IMR-90 (cell line): ENCODE data around the gene TTC7B. TPM values are rescaled to one million over a fixed set of nuclear protein-coding genes. Genes with fewer than 3 reads are reported as not detected.

ENCODE experiments used
- ATAC-seq: fragments of 200-7000 bp; cut with Tn5 transposase; 2 replicates; pipeline ENCODE4 v1.9.1; 2020; ENCODE audit warnings: low read depth, mild to moderate bottlenecking, moderate library complexity
- BruUV-seq: library from RNA; stranded (reverse); fragments of 400-500 nt; replicated peaks from 2 replicates; lab custom pipeline; 2021; lab: Mats Ljungman, UMichigan
- CTCF ChIA-PET: fragments of 300-600 bp; formaldehyde crosslinking; extraction: SDS; loops from one replicate; lab custom pipeline; 2021; ENCODE audit warnings: antibody characterized with exemption; lab: Yijun Ruan, JAX
- POLR2A ChIA-PET: fragments of 300-600 bp; sonication (Branson Sonifier 250); formaldehyde crosslinking; loops from one replicate; lab custom pipeline; 2022; ENCODE audit warnings: antibody characterized with exemption; ENCODE audit not compliant: unreplicated experiment; lab: Charles Lee
- DNase-seq: peaks from one replicate; pipeline ENCODE4 v3.0.0; 2013
- H2AFZ ChIP-seq: replicated peaks from 2 replicates; pipeline ENCODE3; 2013; ENCODE audit warnings: low read length, mild to moderate bottlenecking; ENCODE audit not compliant: poor library complexity
- H2AK5ac ChIP-seq: 2 replicates; pipeline ENCODE4 v1.6.1; 2013; ENCODE audit warnings: low read depth, low read length, inconsistent platforms
- H2AK9ac ChIP-seq: replicated peaks from 2 replicates; pipeline ENCODE3; 2013; ENCODE audit warnings: mild to moderate bottlenecking, low read depth, low read length, moderate library complexity; ENCODE audit not compliant: poor library complexity
- H2BK120ac ChIP-seq: 2 replicates; pipeline ENCODE4 v1.6.1; 2013; ENCODE audit warnings: low read depth, low read length, inconsistent platforms
- H2BK15ac ChIP-seq: 3 replicates; pipeline ENCODE4 v1.6.1; 2013; ENCODE audit warnings: low read depth, low read length, inconsistent platforms
- H2BK20ac ChIP-seq: 2 replicates; pipeline ENCODE4 v1.6.1; 2013; ENCODE audit warnings: low read depth, mild to moderate bottlenecking, inconsistent platforms, low read length, moderate library complexity
- H2BK5ac ChIP-seq: 2 replicates; pipeline ENCODE4 v1.6.1; 2013; ENCODE audit warnings: mild to moderate bottlenecking, low read depth, low read length, inconsistent platforms; ENCODE audit not compliant: poor library complexity, severe bottlenecking
- H3K14ac ChIP-seq: replicated peaks from 2 replicates; pipeline ENCODE4 v1.6.1; 2013; ENCODE audit warnings: low read depth, low read length, inconsistent platforms
- H3K18ac ChIP-seq: 2 replicates; pipeline ENCODE4 v1.6.1; 2013; ENCODE audit warnings: low read depth, low read length, control low read depth
- H3K23ac ChIP-seq: 2 replicates; pipeline ENCODE4 v1.6.1; 2013; ENCODE audit warnings: low read depth, low read length, inconsistent platforms
- H3K27ac ChIP-seq: 2 replicates; pipeline ENCODE4 v1.5.1; 2013; ENCODE audit warnings: mild to moderate bottlenecking, control low read depth, low read length; ENCODE audit not compliant: insufficient read depth
- H3K27me3 ChIP-seq: 2 replicates; pipeline ENCODE4 v1.6.1; 2013; ENCODE audit warnings: low read length; ENCODE audit not compliant: control insufficient read depth, insufficient read depth
- H3K36me3 ChIP-seq: 2 replicates; pipeline ENCODE4 v1.6.1; 2013; ENCODE audit warnings: low read length, mixed read lengths; ENCODE audit not compliant: control insufficient read depth, insufficient read depth
- H3K4ac ChIP-seq: 2 replicates; pipeline ENCODE4 v1.6.1; 2013; ENCODE audit warnings: low read depth, low read length, inconsistent platforms
- H3K4me1 ChIP-seq: 2 replicates; pipeline ENCODE4 v1.6.1; 2013; ENCODE audit warnings: low read length, mixed read lengths; ENCODE audit not compliant: control insufficient read depth, insufficient read depth
- H3K4me2 ChIP-seq: 2 replicates; pipeline ENCODE4 v1.6.1; 2013; ENCODE audit warnings: low read depth, mild to moderate bottlenecking, control low read depth, low read length, moderate library complexity
- H3K4me3 ChIP-seq: 2 replicates; pipeline ENCODE4 v1.5.1; 2013; ENCODE audit warnings: low read depth, mild to moderate bottlenecking, control low read depth, low read length, moderate library complexity; ENCODE audit not compliant: insufficient read depth
- H3K56ac ChIP-seq: 2 replicates; pipeline ENCODE4 v1.6.1; 2013; ENCODE audit warnings: low read length, inconsistent platforms; ENCODE audit not compliant: insufficient read depth; ENCODE audit errors: extremely low read depth
- H3K79me1 ChIP-seq, 2 experiments: 2 replicates each; pipeline ENCODE4 v1.6.1; 2013; ENCODE audit warnings: low read length in 2 of 2, inconsistent platforms in 1 of 2, low read depth in 1 of 2
- H3K9ac ChIP-seq: 2 replicates; pipeline ENCODE4 v1.6.1; 2013; ENCODE audit warnings: low read depth, low read length, control low read depth
- H3K9me1 ChIP-seq: 2 replicates; pipeline ENCODE4 v1.6.1; 2013; ENCODE audit warnings: low read length, inconsistent platforms; ENCODE audit not compliant: insufficient read depth
- H3K9me3 ChIP-seq: 2 replicates; pipeline ENCODE4 v1.6.1; 2013; ENCODE audit warnings: low read length; ENCODE audit not compliant: control insufficient read depth, insufficient read depth
- H4K20me1 ChIP-seq: 2 replicates; pipeline ENCODE4 v1.6.1; 2013; ENCODE audit warnings: low read length, inconsistent platforms; ENCODE audit not compliant: insufficient read depth
- H4K5ac ChIP-seq: 2 replicates; pipeline ENCODE4 v1.6.1; 2013; ENCODE audit warnings: mild to moderate bottlenecking, low read depth, low read length, control low read depth
- H4K8ac ChIP-seq, 2 experiments: 2 replicates each; pipeline ENCODE4 v1.6.1; 2013; ENCODE audit warnings: low read depth in 2 of 2, low read length in 2 of 2, control low read depth in 1 of 2, inconsistent platforms in 1 of 2
- H4K91ac ChIP-seq: 2 replicates; pipeline ENCODE4 v1.6.1; 2013; ENCODE audit warnings: low read depth, low read length, inconsistent platforms; ENCODE audit not compliant: insufficient read depth
- CEBPB ChIP-seq: IDR thresholded peaks from 2 replicates; pipeline ENCODE4 v1.6.1; 2012; ENCODE audit warnings: low read depth, low read length, improper control_type of control experiment
- WGBS, 2 experiments: methylation state at CpG; one replicate each; pipeline versions ENCODE4 v1.1.5 to v1.1.7; 2013; ENCODE audit warnings: missing lambda C conversion rate in 2 of 2; ENCODE audit not compliant: insufficient read length in 1 of 2; ENCODE audit errors: extremely low coverage in 2 of 2; 5-methylcytosine and 5-hydroxymethylcytosine counted together
- dilution Hi-C: fragments of 300-500 bp; cut with HindIII; formaldehyde crosslinking; loops from one replicate; pipeline ENCODE4 v1.14.3; 2018; ENCODE audit warnings: low sequenced_read_pairs; ENCODE audit not compliant: unreplicated experiment
- in situ Hi-C: fragments of 300-500 bp; cut with MboI; formaldehyde crosslinking; loops from 3 replicates; pipeline ENCODE4 v1.14.3; 2019; ENCODE audit warnings: low sequenced_read_pairs, inconsistent platforms, mixed read lengths
- intact Hi-C: fragments of 100-400 bp; cut with micrococcal nuclease; formaldehyde crosslinking; loops from 2 replicates; pipeline ENCODE4 v1.10.0; 2022
- polyA plus RNA-seq, 3 experiments: library from polyadenylated mRNA; depleted of rRNA; stranded (reverse); fragments of >200 nt; gene quantifications; 2 replicates each; pipeline ENCODE4 v1.2.3, GENCODE V29; 2012; ENCODE audit warnings: low replicate concordance in 1 of 3
- total RNA-seq: library from RNA; depleted of rRNA; stranded (reverse); fragments of >200 nt; gene quantifications from 2 replicates; pipeline ENCODE4 v1.2.3, GENCODE V29; 2012
- TF ChIP-seq, protein P1 (sequence below): fragments of 150-350 bp; IDR thresholded peaks from 2 replicates; pipeline ENCODE4 v1.6.1; 2016; ENCODE audit warnings: low read depth, mild to moderate bottlenecking, low read length, moderate library complexity, borderline replicate concordance

TTC7B gene
- total and polyA plus RNA-seq, 2 of the 4 experiments (the other 2 are of a cell fraction) = 18.1 to 35.3 TPM

GRCh38 chr14:90692061-90692460 lies 124.2 kb downstream of the TTC7B start:
- H3K9ac ChIP-seq = no peak overlapping the region
- ATAC-seq (peak; percentile 24), DNase-seq (peak; percentile 67)
- no peak overlapping the region for H3K56ac ChIP-seq
- no peaks in the 10 kb centered on the region for H3K9me3 ChIP-seq
- ChIA-PET CTCF (interaction anchor here (0.7 to 1.0 kb wide), 3 partner anchors 28 to 273 kb away, joined by 3 to 4 read pairs (median 3); no protein-coding TSS in a partner anchor), POLR2A (interaction anchor here (0.6 kb wide), 1 partner anchor 320 kb away, joined by 3 read pairs; no protein-coding TSS in a partner anchor)
- H4K5ac ChIP-seq = no peak overlapping the region
- H3K36me3 ChIP-seq = peaks cover 2% of the 10 kb centered on the region; the same call in 1 of the 2 replicates
- peaks cover 5% of the 10 kb centered on the region; the same call in 1 of the 2 replicates for H3K9me1 ChIP-seq
- H4K91ac ChIP-seq = no peak overlapping the region
- H3K4me3 ChIP-seq = no peak overlapping the region
- H2BK5ac ChIP-seq = no peak overlapping the region
- H3K27me3 ChIP-seq = no peaks in the 10 kb centered on the region
- TF ChIP-seq CEBPB = 0 out of 2 replicates have a peak, but pooled peaks have one; percentile 25
- TF ChIP-seq, protein P1, sequence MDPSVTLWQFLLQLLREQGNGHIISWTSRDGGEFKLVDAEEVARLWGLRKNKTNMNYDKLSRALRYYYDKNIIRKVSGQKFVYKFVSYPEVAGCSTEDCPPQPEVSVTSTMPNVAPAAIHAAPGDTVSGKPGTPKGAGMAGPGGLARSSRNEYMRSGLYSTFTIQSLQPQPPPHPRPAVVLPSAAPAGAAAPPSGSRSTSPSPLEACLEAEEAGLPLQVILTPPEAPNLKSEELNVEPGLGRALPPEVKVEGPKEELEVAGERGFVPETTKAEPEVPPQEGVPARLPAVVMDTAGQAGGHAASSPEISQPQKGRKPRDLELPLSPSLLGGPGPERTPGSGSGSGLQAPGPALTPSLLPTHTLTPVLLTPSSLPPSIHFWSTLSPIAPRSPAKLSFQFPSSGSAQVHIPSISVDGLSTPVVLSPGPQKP = no peak
- H3K4ac ChIP-seq = no peak overlapping the region
- H2AFZ ChIP-seq = no peak overlapping the region
- no peaks in the 10 kb centered on the region for H4K20me1 ChIP-seq
- no peak overlapping the region for H3K14ac ChIP-seq
- no peak overlapping the region for H3K4me2 ChIP-seq
- H2BK20ac ChIP-seq = no peak overlapping the region
- no peak overlapping the region for H3K23ac ChIP-seq
- dilution Hi-C loops (no loop called here), intact Hi-C loops (loop anchor here (10.0 kb wide), 1 partner anchor 167 kb away; no protein-coding TSS in a partner anchor), in situ Hi-C loops (loop anchor here (10.0 kb wide), 1 partner anchor 287 kb away; no protein-coding TSS in a partner anchor)
- no CpG with 5 or more reads among the region's 2 CpGs for WGBS, 2 experiments
- no peak overlapping the region for H2BK15ac ChIP-seq
- no peak overlapping the region for H2AK9ac ChIP-seq
- H2BK120ac ChIP-seq = no peak overlapping the region
- H3K27ac ChIP-seq = no peak overlapping the region
- BruUV-seq = no TSS peak
- no peak overlapping the region for H3K18ac ChIP-seq
- no peaks in the 10 kb centered on the region for H3K4me1 ChIP-seq
- H2AK5ac ChIP-seq = no peak overlapping the region
- peaks cover 0 to 7% of the 10 kb centered on the region in 2 experiments; a peak in 1 of 4 replicates for H3K79me1 ChIP-seq
- H4K8ac ChIP-seq = no peak overlapping the region
